Muscle of leg (tissue), 16 donors: ENCODE results near the gene KCNA4. TPM values are rescaled to one million over a fixed set of nuclear protein-coding genes. Genes with fewer than 3 reads are reported as not detected.
"Not testable (repeated sequence)": the region's sequence is repeated elsewhere in the genome, so short reads cannot be mapped to it uniquely, and the experiment has no call there.

ENCODE experiments used
- DNase-seq: peaks from one replicate; pipeline ENCODE4 v3.0.0; 2013
- H3K27ac ChIP-seq: one replicate; pipeline ENCODE4 v1.5.1; 2013; ENCODE audit warnings: mild to moderate bottlenecking, low read length, control low read depth
- H3K27me3 ChIP-seq: one replicate; pipeline ENCODE4 v1.6.1; 2013; ENCODE audit warnings: low read length; ENCODE audit not compliant: control insufficient read depth, insufficient read depth
- H3K36me3 ChIP-seq: one replicate; pipeline ENCODE4 v1.6.1; 2013; ENCODE audit warnings: low read length; ENCODE audit not compliant: control insufficient read depth, insufficient read depth
- H3K4me1 ChIP-seq: one replicate; pipeline ENCODE4 v1.6.1; 2013; ENCODE audit warnings: low read length; ENCODE audit not compliant: control insufficient read depth, insufficient read depth
- H3K4me3 ChIP-seq: one replicate; pipeline ENCODE4 v1.5.1; 2013; ENCODE audit warnings: low read length, control low read depth
- H3K9me3 ChIP-seq: replicated peaks from 2 replicates; pipeline ENCODE4 v1.6.1; 2013; ENCODE audit warnings: low read depth, low read length; ENCODE audit not compliant: control insufficient read depth
- WGBS: methylation state at CpG from one replicate; pipeline ENCODE4 v1.1.5; 2013; ENCODE audit warnings: missing lambda C conversion rate; ENCODE audit not compliant: insufficient coverage; 5-methylcytosine and 5-hydroxymethylcytosine counted together
- long read RNA-seq, 11 donors: transcript quantifications; one replicate each; lab custom pipeline, GENCODE V29; 2026
- polyA plus RNA-seq, 8 donors: library from polyadenylated mRNA; unstranded; fragments of 120-200 nt; gene quantifications; one replicate each; pipeline versions ENCODE4 v1.2.1 to v1.2.3, GENCODE V29; 2013; ENCODE audit warnings: inconsistent platforms in 1 of 8, low replicate concordance in 1 of 8; ENCODE audit not compliant: insufficient read length in 8 of 8, insufficient read depth in 1 of 8
- total RNA-seq: library from RNA; stranded (reverse); fragments of 120-200 nt; gene quantifications from one replicate; pipeline ENCODE4 v1.2.4, GENCODE V29; 2013

The KCNA4 gene
- total RNA-seq (0.31 TPM), polyA plus RNA-seq (under 1 TPM; 0.07 to 0.48 (median 0.27) TPM)
- long read RNA-seq, donor 1: 0 reads
- long read RNA-seq, donor 2: 0 reads
- long read RNA-seq, donor 3: 0 reads
- long read RNA-seq, donor 4: 0 reads
- long read RNA-seq, donor 5: 0 reads
- long read RNA-seq, donor 6: 0 reads
- long read RNA-seq, donor 7: 0 reads
- long read RNA-seq, donor 8: 0 reads
- long read RNA-seq, donor 9: 0 reads
- long read RNA-seq, donor 10: 0 reads
- long read RNA-seq, donor 11: 0 reads

- Histone ChIP-seq H3K27ac (no peak within 1 kb of the TSS), H3K4me3 (peak within 1 kb of the TSS; percentile 37), H3K36me3 (no peaks in the 10 kb centered on the region), H3K9me3 (no peaks in the 10 kb centered on the region), H3K27me3 (peaks cover 48% of the 10 kb centered on the region), H3K4me1 (peaks cover 16% of the 10 kb centered on the region)
- WGBS: under 1% methylated on average over 44 of the region's 50 CpGs
- DNase-seq: peak; percentile 80
Measured at GRCh38 chr11:30016588-30017363, at the start of gene KCNA4. TSS of gene KCNA4 (minus strand) at chr11:30017030. CDS start at chr11:30012678, 4,352 bp downstream.

DNA sequence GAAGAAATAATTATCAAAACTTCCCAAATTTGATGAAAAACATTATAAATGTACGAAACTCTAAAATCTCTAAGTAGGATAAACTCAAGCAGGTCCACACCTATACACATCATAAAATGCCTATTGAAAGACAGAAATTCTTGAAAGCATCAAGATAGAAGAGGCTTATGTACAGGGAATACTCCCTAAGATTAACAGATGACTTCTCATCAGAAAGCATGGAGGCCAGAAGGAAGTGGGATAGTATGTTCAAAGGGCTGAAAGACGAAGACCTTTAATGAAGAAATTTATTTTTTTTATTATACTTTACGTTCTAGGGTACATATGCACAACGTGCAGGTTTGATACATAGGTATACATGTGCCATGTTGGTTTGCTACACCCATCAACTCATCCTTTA is 45.3 kb upstream of the KCNA4 start:
- no peaks in the 10 kb centered on the region for H3K4me1 ChIP-seq
- no peak overlapping the region for H3K4me3 ChIP-seq
- H3K36me3 ChIP-seq: no peaks in the 10 kb centered on the region
- H3K9me3 ChIP-seq: peaks cover 7% of the 10 kb centered on the region
- DNase-seq: no peak
- no peaks in the 10 kb centered on the region for H3K27me3 ChIP-seq
- no CpG with 5 or more reads among the region's 4 CpGs for WGBS
- H3K27ac ChIP-seq: no peak overlapping the region

DNA sequence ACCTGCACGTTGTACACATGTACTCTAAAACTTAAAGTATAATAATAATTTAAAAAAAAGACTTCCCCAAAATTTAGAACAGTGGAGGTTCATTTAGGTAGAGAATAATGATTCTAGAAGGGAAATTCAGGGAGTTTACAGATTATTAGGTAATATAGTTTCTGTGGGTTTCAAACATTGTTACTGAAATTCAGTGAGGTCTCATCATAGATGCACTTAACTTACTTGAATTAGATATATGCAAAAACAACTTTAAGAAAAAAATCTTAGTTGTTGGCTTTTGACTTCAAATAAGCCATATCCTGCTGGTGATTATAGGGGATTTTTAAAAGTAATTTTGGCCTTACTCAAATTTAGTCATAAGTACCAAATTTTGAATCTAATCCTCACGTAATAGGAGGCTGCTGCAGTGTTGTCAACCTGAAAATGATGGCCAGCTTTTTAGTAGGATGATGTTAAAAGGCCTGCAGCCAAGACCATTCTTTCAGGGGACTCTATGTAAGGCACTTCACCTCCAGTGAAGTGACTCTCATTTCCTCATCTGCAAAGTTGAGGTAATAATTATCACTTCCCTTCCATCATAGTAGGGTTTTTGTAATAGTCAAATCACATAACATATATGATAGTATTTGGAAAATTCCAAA is 42.5 kb upstream of the KCNA4 start:
- H3K27me3 ChIP-seq: no peaks in the 10 kb centered on the region
- H3K4me3 ChIP-seq: no peak overlapping the region
- DNase-seq: no peak
- no CpG with 5 or more reads among the region's 2 CpGs for WGBS
- peaks cover 7% of the 10 kb centered on the region for H3K9me3 ChIP-seq
- H3K4me1 ChIP-seq: no peaks in the 10 kb centered on the region
- H3K36me3 ChIP-seq: no peaks in the 10 kb centered on the region
- no peak overlapping the region for H3K27ac ChIP-seq

DNA sequence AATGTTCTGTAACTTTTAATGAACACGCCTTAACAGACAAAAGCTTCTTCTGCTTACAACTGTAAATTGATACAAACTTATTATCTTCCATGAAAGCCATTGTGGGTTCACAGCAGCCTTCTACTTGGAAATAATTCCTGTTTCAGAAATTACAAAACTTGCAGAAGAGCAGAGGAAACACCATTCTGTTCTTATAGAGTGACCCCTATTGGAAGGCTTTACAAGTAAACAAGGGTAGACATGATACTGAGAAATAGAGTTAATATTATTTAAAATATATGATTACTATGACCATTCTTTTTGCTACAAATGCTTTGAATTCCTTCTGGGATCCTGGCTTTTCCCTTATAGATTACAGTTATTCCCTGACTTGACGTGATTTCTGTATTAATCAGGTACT is 32.4 kb upstream of the KCNA4 start:
- no peaks in the 10 kb centered on the region for H3K9me3 ChIP-seq
- no peak overlapping the region for H3K4me3 ChIP-seq
- DNase-seq: no peak
- no peaks in the 10 kb centered on the region for H3K36me3 ChIP-seq
- no peaks in the 10 kb centered on the region for H3K27me3 ChIP-seq
- WGBS: no CpG with 5 or more reads among the region's 2 CpGs
- no peak overlapping the region for H3K27ac ChIP-seq
- H3K4me1 ChIP-seq: no peaks in the 10 kb centered on the region

- Histone ChIP-seq H3K4me1 (no peaks in the 10 kb centered on the region), H3K27me3 (no peaks in the 10 kb centered on the region), H3K4me3 (no peak overlapping the region), H3K27ac (no peak overlapping the region), H3K9me3 (no peaks in the 10 kb centered on the region), H3K36me3 (no peaks in the 10 kb centered on the region)
- no peak for DNase-seq
- 53% methylated on average over 5 of the region's 6 CpGs for WGBS
Measured at GRCh38 chr11:30046578-30046945, 29.7 kb upstream of the KCNA4 start.

DNA sequence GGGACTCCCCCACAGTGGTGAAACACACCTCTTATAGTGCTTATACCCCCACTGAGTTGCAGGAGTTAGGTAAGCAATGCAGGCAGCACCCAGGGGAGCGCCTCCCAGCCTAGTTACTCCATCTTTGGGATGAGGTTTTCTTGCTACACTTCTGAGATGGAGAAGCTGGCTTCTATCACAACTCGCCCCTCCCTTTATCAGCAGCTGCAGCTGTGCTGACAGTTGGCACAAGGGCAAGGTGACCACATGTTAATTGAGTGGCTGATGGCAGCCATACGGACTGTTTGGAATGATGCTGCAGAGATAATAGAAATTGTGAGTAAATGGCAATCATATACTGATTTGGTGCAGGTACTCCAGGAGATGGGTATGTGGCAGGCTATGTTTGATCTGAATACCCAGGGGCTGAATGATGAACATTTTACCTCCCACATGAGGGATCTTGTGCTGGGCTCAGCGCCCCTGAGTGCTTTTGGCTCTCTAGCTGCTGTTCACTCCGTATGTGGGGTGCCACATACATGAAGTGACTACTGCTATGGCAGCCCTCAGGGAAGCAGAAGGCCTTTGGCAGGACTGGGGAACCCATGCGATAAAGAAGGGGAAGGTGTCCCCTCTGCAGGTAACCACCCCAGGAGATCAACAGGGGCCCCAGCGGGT is 29.2 kb upstream of the KCNA4 start:
- 44% methylated on average over 5 of the region's 7 CpGs for WGBS
- no peak overlapping the region for H3K4me3 ChIP-seq
- peak; percentile 6 for DNase-seq
- no peaks in the 10 kb centered on the region for H3K27me3 ChIP-seq
- H3K36me3 ChIP-seq: no peaks in the 10 kb centered on the region
- H3K27ac ChIP-seq: no peak overlapping the region
- no peaks in the 10 kb centered on the region for H3K4me1 ChIP-seq
- no peaks in the 10 kb centered on the region for H3K9me3 ChIP-seq

DNA sequence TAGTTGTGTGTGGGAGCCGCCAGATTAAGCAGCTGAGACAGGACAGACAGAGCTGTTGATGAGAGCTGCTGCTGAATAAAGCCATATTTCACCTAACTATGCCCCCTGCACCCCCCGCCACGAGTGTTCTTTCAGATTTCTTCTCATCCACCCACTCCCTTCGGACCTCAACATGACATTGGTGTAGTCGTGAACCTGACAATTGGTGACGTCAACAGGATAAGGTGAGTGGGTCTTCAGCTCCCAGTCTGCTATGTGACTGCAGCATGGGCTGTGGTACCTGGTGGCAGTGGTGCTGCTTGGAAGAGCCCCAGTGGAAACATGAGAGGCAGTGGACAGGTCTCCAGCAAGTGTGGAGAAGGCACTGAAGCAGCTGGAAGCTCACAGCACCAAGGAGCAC is 28.3 kb upstream of the KCNA4 start:
- 96% methylated on average over 4 of the region's 6 CpGs for WGBS
- no peak for DNase-seq

DNA sequence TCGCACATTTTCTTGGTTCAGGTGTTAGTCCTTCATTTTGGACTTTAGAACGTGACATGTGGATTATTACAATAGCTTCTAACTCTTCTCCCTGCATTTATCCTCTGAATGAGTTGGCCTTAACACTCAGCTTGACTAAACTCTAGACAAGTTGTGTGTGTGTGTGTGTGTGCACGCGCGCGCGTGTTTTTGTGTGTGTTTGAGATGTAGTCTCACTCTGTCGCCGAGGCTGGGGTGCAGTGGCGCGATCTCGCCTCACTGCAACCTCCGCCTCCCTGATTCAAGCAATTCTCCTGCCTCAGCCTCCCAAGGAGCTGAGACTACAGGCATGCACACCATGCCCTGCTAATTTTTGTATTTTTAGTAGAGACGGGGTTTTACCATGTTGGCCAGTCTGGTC is 24.3 kb upstream of the KCNA4 start:
- Histone ChIP-seq H3K4me1 (no peaks in the 10 kb centered on the region), H3K4me3 (no peak overlapping the region), H3K36me3 (no peaks in the 10 kb centered on the region), H3K27ac (no peak overlapping the region), H3K9me3 (no peaks in the 10 kb centered on the region), H3K27me3 (no peaks in the 10 kb centered on the region)
- DNase-seq: no peak
- WGBS: no CpG with 5 or more reads among the region's 14 CpGs

More for the DNA sequence above, 28.3 kb upstream of the KCNA4 start:
- Histone ChIP-seq H3K27ac (no peak overlapping the region), H3K4me1 (no peaks in the 10 kb centered on the region), H3K36me3 (no peaks in the 10 kb centered on the region), H3K4me3 (no peak overlapping the region), H3K27me3 (no peaks in the 10 kb centered on the region), H3K9me3 (no peaks in the 10 kb centered on the region)

DNA sequence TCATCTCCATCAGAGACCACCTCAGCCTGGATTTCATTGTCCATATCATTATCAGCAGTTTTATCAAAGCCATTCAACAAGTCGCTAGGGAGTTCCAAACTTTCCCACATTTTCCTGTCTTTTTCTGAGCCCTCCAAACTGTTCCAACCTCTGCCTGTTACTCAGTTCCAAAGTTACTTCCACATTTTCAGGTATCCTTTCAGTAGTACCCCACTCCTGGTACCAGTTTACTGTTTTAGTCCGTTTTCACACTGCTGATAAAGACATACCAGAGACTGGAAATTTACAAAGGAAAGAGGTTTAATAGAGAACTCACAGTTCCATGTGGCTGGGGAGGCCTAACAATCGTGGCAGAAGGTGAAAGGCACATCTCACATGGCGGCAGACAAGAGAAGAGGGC is 17.9 kb upstream of the KCNA4 start:
- H3K4me3 ChIP-seq, H3K27me3 ChIP-seq, DNase-seq, H3K36me3 ChIP-seq, H3K27ac ChIP-seq, H3K9me3 ChIP-seq, H3K4me1 ChIP-seq: not testable (repeated sequence)
- WGBS: 79% methylated on average over 2 of the region's 4 CpGs

DNA sequence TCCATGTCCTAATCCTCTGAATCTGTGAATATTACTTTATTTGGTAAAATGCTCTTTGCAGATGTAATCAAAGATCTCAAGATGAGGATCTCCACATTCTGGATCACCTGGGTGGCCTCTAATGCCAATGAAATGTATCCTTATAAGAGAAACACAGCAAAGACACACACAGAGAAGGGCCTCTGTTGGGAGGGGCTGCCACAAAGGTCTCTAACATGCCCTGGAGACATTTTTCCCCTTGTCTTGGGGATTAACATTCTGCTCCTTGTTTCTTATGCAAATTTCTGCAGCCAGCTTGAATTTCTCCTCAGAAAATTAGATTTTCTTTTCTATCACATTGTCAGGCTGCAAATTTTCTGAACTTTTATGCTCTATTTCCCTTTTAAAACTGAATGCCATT is 17.3 kb upstream of the KCNA4 start:
- not testable (repeated sequence) for H3K4me1 ChIP-seq, H3K9me3 ChIP-seq, H3K27ac ChIP-seq, H3K4me3 ChIP-seq, H3K36me3 ChIP-seq, H3K27me3 ChIP-seq, DNase-seq
